Activated naive CD4-positive, alpha-beta T cell treated with Interleukin-2 at 50 U/mL for 16 hours (primary cell): ENCODE results near the gene ANKFY1.
"Not testable (repeated sequence)": the region's sequence is repeated elsewhere in the genome, so short reads cannot be mapped to it uniquely, and the experiment has no call there.

ENCODE experiments used
- DNase-seq: peaks from one replicate; pipeline ENCODE4 v3.0.0-alpha.2; 2020

The ANKFY1 gene

GRCh38 chr17:4255271-4255670 is 8.5 kb downstream of the ANKFY1 start:
- not testable (repeated sequence) for DNase-seq

GRCh38 chr17:4250887-4251286 is 12.9 kb downstream of the ANKFY1 start:
- DNase-seq = no peak

GRCh38 chr17:4249452-4250029 is 14.2 kb downstream of the ANKFY1 start:
- no peak for DNase-seq

DNA sequence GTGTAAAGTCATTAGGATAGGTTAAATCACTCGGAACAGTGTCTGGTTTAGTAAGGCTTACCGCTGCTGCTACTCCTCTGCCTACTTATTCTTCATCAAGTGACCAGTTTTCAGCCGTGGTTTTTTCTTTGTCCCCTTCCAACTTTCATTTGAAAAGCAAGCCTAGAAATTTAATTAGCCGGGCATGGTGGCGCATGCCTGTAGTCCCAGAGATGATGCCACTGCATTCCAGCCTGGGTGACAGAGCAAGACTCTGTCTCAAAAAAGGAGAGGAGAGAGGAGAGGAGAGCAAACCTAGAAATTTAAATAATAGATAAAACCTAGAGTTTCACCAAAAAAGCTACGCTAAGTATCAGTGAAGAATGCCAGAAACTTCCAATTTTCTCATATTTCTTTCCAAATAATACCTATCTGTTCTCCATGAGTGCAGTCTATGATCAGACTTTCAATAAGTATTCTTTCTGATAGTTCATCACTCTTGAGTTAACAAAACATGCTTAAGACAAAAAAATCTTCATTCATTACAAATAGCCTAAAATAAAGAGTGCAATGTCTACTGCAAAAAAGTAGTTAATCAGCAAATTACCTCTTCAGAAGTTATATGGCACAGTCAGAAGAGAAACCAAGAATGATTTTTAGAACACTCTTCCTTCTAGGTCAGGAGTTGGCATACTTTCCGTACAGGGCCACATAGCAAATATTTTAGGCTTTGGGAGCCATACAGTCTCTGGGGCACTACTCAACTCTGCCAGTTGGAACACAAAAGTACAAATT is 15.1 kb downstream of the ANKFY1 start:
- no peak for DNase-seq

GRCh38 chr17:4247971-4248388 is 15.8 kb downstream of the ANKFY1 start:
- no peak for DNase-seq

DNA sequence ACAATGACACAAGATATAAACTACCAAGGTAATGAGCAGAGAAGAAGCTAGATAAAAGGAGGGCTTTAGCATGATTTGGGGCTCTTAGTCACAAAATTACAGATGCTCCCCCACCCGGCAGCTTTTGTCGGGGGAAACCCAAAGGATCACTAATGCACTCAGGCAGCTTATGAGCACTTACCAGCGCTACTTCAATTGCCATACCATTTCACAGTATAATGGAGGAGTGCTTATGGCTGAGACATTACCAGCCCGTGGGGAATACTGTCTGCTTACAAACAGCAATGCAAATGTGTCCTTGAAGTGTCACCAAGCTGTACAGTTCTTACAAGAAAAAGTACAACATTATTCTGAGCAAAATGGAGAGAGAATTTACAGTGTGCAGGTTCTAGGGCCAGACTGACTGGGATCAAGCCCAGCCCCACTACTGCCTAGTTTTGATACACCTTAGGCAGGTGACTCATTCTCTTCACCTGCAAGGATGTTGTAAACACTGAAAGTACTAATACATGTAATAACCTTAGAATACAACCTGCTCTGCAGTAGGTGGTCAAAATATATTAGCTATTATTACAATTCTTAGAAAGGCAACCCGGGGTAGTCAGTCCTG is 16.3 kb downstream of the ANKFY1 start:
- DNase-seq = no peak

DNA sequence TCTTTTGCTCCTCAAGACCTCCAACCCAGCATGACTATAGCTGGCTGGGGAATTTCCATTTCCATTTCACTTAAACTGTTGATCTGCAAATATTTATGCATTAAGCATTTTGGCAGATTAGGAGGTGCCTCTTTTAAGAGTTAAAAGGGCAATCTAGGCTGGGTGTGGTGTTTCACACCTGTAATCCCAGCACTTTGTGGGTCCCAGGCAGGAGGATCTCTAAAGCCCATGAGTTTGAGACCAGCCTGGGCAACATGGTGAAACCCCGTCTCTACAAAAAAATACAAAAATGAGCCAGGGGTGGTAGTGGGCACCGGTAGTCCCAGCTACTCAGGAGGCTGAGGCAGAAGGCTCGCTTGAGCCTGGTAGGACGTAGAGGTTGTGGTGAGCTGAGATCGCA is 17.1 kb downstream of the ANKFY1 start:
- DNase-seq = no peak

DNA sequence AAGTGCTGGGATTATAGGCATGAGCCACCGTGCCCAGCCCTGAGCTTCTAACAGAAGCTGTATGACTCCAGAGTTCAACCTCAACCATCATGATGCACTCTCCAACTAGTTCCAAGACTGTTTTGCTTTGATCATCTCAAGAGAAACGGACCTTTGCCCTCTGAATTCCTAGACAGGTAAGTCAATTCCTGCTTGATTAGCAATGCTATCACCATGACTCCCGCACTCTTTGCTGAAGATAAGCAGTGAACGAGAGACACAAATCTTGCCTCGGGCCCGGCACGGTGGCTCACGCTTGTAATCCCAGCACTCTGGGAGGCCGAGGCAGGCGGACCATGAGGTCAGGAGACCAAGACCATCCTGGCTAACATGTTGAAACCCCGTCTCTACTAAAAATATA is 22.2 kb downstream of the ANKFY1 start:
- DNase-seq = no peak

DNA sequence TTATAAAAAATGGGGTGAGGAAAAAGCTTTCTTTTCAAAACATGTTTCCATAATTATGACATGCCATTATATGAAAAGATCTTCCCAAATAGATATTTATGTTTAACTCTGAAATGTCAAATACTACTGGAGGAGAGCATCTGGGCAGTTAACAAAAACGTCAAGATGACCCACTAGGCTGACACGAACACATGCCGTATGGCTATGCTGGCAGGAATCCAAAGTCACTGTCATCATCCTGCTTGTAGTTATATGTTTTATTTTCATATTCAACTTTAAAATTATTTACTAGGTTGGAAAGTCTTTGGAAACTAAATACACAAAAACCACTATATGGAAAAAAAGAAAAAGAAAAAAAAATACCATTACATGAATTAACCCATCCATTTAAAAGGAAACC is 27.3 kb downstream of the ANKFY1 start:
- DNase-seq = no peak

DNA sequence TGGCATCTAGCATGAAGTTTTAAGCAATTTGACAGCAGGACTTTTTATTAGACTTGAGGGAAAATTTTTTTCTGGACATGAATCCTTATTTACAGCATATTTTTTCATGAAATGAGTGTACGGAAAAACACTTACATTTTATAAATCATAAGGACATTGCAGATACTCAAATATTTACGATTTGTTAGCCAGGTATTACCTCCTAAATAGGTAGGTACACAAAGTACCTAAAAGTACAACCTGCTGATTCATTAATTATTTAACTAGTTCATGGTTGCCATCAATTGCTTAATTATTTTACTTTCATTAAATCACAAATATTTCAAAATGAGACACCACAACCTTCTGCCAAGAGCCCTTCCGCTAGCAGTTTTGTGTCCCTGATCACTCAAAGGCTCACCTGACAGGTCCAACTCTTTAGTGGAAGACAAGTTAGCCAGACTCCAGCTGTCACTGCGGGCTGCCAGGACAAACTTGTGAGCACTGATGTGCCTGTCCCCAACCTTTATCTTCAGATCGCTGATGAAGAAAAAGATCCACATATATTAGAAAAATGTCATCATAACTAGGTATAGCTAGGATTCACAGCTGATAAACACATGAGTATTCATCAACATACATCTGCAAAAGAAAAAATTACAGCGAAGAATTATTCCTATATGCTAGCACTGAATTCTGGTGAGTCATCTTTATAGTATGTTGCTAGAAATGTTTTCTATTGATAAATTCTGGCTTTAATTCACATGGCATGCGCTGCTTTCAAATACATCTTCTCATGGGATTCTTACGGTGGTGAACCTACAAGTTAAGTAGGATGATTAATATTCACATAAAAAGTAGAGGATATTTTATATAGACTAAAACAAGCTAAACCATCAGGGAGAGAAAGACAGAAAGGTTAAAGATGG is 28.2 kb downstream of the ANKFY1 start:
- DNase-seq = no peak

GRCh38 chr17:4234401-4234800 is 29.4 kb downstream of the ANKFY1 start:
- DNase-seq = no peak

- DNase-seq = no peak
Observed at GRCh38 chr17:4233668-4234258, 30.0 kb downstream of the ANKFY1 start.

GRCh38 chr17:4232168-4232813 is 31.5 kb downstream of the ANKFY1 start:
- DNase-seq = no peak

DNA sequence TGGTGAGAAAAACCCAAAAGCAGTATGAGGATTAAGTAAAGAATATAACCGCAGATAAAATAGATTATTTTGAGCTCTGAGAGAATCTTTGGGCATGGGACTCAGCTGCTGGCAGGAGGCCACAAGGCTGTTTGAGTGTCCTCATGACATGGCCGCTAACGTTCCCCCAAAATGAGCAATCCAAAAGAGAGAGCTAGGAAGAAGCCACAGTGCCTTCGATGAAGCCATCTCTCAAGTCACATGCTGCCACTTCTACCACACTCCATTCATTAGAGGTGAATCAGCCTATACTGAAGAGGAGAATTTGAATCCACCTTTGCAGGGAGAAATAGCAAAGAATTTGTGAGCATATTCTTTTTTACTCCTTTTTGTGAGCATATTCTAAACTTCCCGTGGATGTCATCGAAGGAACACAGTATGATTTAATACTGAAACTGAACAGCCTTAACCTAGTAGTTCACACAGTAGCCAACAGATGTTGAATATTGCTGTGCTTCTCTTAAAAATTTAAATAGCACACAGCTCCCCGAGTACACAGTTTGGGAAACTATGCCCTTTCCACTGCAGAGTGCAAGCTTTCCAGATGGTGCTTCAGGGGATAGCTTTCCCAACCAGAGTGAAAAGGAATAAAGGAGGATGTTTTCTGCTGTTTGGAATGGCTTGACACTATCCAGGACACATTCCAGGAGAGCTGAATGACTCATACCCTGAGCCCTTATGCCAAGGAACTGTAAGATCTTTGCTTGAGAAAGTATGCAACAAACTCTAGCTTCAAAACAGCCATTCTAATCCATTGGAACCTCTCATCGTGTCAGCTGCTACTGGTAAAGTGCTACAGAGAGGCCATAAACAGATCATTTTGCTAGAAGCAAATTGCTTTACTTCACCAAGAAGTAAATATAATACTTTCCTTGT is 33.9 kb downstream of the ANKFY1 start:
- DNase-seq = no peak

GRCh38 chr17:4221899-4222659 is 41.7 kb downstream of the ANKFY1 start:
- no peak for DNase-seq

GRCh38 chr17:4221163-4221562 is 42.6 kb downstream of the ANKFY1 start:
- no peak for DNase-seq

DNA sequence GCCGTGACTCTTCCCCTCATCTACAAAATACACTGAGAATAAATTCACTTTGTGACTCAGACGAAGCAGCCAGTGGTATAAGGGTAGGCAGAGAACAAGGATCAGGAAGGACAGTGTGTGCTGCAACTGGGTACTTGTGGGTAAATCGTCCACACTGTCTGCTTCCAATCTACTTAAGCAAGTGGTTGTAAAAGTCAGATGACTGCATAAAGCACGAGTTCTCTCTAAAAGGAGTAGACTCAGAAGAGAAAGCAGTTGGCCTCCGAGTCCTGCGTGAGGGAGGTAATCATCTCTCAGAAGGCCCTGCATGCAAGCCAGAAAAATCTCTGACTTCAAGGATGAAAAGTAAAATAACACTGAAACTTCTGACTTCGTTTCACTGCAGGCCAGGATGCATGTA is 43.1 kb downstream of the ANKFY1 start:
- no peak for DNase-seq

- no peak for DNase-seq
Observed at GRCh38 chr17:4219241-4219640, 44.5 kb downstream of the ANKFY1 start.

DNA sequence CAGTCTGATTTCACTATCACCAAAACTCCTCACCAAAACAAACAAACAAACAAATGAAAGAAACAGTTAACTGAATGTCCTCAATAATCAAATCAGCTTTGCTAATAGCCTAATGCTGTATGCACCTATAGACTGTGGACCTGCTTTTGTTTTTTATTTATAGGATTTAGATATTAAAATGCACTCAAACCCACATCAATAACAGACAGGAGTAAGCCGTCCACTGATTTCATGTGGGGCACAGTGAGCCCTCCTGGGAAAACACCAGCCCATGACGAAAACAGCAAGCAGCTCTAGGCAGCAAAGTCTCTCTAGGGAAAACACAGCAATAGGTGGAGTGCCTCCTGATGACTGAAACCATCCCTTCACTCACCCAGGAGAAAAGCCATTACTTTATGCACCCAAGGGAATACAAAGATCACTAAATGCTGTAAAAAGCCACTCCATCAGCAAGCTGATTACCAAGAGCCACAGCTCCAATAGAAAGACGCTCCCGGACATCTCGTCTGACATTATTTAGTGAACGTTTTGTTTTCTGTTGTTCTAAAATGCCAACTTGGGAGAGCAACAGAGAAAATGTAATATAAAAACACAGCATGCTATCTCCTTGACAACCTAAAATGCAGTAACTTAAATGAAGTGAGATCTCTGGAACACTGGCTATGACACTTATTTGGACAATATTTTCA is 47.8 kb downstream of the ANKFY1 start:
- DNase-seq = no peak

DNA sequence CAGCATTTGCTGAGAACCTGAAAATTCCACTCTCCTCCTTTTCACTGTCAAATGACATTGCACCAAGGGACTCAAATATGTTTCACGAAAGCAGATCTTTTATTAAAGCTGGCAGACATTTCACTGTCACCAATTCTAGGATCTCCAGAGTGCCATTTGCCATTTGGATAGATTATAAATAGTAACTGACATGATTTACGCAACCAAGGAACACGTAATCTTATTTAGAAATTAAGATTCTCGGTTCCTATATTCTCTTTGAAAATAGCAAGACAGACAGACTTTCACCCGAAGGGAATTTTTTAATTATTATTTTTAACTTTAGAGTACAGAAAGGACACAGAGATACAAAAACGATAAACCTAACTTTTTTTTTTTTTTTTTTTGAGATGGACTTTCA is 49.6 kb downstream of the ANKFY1 start:
- DNase-seq = no peak
